ENCODE results near the gene SPOCK2.

DNA sequence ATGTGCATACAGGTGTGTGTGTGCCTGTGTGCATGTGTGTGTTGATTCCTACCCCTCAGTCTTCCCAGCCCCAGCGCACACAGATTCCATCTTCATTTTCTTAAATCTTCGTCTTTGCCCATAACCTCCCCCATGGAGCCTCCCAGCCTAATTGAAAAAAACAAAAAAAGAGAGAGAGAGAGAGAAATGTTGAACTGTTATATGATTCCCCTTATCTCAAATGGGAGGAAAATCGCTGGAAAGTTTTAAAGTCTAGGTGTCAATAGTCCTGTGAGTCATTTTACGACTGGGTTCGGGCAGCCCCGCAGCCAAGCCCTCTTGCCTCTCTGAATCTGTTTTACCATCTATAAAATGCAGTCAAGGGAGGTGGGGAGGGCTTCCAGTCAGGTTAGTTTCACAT lies 60.9 kb downstream of the SPOCK2 start:
- TF ChIP-seq POLR2A (IDR thresholded peaks at IDR 0.05) (no peak), CTCF (IDR thresholded peaks at IDR 0.05) (no peak), EP300 (IDR thresholded peaks at IDR 0.05) (no peak)
